ENCODE measurements around the gene CCDC122.

GRCh38 chr13:43848001-43848649, 31.4 kb downstream of the CCDC122 start:
- no peak for TF ChIP-seq EZH2 (IDR thresholded peaks at IDR 0.05; ENCODE audit: insufficient read depth, low read length)
- no peak for TF ChIP-seq CTCF (IDR thresholded peaks at IDR 0.05; ENCODE audit: insufficient read depth, low read depth, low read length)

Measured in astrocyte (in vitro differentiated cells and primary cell).